Left ventricle myocardium superior (tissue), 1 donor: ENCODE data around the gene LRRC4B. TPM values are rescaled to one million over a fixed set of nuclear protein-coding genes. Genes with fewer than 3 reads are reported as not detected.
"Not testable (repeated sequence)": the region's sequence is repeated elsewhere in the genome, so short reads cannot be mapped to it uniquely, and the experiment has no call there.

Experiments used
- ATAC-seq: fragments of 200-7000 bp; cut with Tn5 transposase; one replicate; pipeline ENCODE4 v1.9.1; 2020; ENCODE audit warnings: mild to moderate bottlenecking, moderate library complexity
- DNase-seq: peaks from one replicate; pipeline ENCODE4 v3.0.0-alpha.2; 2020
- intact Hi-C: fragments of 100-400 bp; cut with micrococcal nuclease; formaldehyde crosslinking; loops from one replicate; pipeline ENCODE4 v1.11.0; 2022
- total RNA-seq: library from RNA; stranded (reverse); fragmentation: NEBNext Ultra II Directional; extraction: Animal tissue kit (Norgen Biotek cat#: 25700); gene quantifications from one replicate; pipeline ENCODE4 v1.2.1, GENCODE V29; 2021
- donor health status: DM: no; HTN: yes; CAD: no; lungs with severe emphysema.

LRRC4B gene
- total RNA-seq, 1 donor from 2014 or later = 0.62 TPM

DNA sequence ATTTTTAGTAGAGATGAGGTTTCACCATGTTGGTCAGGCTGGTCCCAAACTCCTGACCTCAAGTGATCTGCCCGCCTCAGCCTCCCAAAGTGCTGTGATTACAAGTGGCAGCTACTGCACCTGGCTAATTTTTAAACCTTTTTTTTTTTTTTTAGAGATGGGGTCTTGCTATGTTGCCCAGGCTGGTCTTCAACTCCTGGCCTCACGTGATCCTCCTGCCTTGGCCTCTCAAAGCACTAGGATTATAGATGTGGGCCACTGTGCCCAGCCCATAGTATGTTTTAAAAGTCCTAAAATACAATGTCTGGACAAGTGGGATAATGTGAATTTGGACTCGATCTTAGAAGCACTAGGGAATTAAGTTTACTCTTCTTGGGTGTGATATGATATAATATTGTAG lies 8.5 kb upstream of the LRRC4B start:
- intact Hi-C loops, DNase-seq, ATAC-seq: not testable (repeated sequence)

DNA sequence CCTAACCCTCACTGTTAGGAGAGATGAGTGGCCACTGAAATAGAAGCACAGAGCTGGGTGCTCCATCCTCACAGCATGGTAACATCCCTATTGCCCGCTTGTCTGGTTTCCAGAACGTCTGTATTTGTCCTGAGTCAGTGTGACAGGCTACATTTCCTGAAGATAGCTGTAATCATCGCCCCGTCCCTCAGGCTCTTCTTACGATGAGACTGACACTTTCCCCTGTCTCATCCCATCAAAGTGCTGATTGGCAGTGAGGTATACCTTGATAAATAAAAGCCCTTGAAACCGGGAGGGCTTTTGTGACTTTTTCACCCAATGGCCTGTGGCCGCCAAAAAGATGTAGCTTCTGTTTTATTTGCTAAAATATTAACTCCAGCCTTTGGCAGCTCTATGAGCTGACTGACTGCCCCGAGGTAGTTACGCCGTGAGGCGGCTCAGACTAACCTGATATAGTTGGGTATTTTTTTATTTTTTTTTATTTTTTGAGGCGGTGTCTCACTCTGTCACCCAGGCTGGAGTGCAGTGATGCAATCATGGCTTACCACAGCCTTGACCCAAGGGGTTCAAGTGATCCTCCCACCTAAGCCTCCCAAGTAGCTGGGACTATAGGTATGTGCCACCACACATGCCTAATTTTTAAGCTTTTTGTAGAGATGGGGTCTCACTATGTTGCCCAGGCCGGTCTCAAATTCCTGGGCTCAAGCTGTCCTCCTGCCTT lies 5.7 kb upstream of the LRRC4B start:
- intact Hi-C loops = no loop called here
- DNase-seq (no peak), ATAC-seq (no peak)

- intact Hi-C loops = no loop called here
These were observed 2.8 kb upstream of the LRRC4B start for GRCh38 chr19:50570997-50571396.

GRCh38 chr19:50569938-50570540 lies 1.8 kb upstream of the LRRC4B start:
- no peak for DNase-seq
- ATAC-seq = no peak
- intact Hi-C loops = no loop called here

More at GRCh38 chr19:50570997-50571396, 2.8 kb upstream of the LRRC4B start:
- DNase-seq = no peak
- no peak for ATAC-seq

- no peak for DNase-seq
- intact Hi-C loops = no loop called here
- ATAC-seq = no peak
These were observed 778 bp upstream of the LRRC4B start for GRCh38 chr19:50568728-50569698.

- DNase-seq (no peak), ATAC-seq (no peak)
- intact Hi-C loops = no loop called here
These were observed 988 bp downstream of the LRRC4B start for GRCh38 chr19:50567052-50567841.

DNA sequence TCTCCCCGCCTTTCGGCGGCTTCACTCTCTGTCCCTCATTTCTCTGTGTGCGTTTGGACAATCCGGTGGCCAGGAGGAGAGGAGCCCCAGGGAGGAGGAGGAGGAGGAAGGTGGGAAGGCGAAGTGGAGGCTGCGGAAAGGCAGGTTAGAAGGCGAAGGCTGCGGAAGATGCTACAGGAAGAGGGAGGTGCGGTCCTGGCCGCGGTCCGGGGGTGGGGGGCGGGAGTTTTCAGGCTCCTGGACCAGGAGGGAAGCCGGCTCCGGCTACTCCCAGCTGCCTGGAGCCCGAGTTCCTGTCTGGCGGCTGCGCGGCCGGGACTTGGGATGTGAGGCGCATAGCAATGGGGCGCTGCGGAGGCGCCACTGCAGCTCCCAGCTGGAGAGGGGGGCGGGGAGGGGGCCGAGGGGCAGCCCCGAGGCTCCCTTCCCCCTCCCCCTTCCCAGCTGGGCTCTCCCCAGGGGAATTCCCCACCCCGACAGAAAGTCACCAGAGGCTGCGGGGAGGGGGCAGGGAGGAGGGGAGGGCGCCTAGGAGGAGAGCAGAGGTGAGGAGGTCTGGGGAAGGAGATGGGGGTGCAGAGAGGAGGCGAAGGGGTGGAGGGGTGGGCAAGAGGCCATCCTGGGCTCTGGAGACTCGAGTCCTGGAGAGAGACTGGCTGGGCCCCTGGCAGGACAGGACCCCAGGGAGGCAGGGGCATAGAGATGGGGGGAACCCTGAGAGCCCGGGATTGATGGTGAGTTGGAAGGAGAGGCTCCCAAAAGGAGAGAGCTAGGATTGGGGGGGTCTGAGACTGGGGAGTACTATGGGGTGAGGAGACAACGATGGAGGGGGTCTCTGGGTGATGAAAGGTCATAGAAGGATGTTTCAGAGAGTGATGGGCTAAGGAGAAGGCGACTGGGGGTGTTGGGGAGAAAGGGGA lies 2.0 kb downstream of the LRRC4B start:
- intact Hi-C loops = no loop called here
- ATAC-seq (no peak), DNase-seq (no peak)

- no peak for ATAC-seq
- no peak for DNase-seq
- intact Hi-C loops = no loop called here
These were observed 3.8 kb downstream of the LRRC4B start for GRCh38 chr19:50564229-50565105.

- intact Hi-C loops = no loop called here
- DNase-seq (no peak), ATAC-seq (no peak)
These were observed 4.6 kb downstream of the LRRC4B start for GRCh38 chr19:50563597-50563996.

- intact Hi-C loops = no loop called here
- ATAC-seq (no peak), DNase-seq (no peak)
These were observed 5.2 kb downstream of the LRRC4B start for GRCh38 chr19:50562996-50563395.

DNA sequence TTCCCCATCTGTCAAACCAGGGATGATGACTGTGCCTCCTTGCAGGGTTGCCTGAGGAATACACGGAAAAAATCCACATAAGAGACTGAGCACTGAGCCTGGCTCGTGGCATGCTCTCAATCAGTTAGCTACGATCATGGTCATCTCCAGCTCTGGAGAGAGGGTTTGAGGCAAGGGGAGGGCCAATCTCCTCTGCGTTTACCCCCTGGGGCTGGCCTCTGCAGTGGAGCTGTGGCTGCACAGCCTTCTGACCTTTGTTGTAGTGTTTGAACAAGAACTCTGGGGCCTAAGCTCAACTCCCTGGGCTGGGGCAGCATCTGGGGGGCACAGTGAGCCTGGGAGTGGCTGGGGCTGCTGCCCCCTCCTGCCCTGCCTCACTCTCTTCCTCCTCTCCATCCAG lies 5.9 kb downstream of the LRRC4B start:
- no peak for DNase-seq
- intact Hi-C loops = no loop called here

DNA sequence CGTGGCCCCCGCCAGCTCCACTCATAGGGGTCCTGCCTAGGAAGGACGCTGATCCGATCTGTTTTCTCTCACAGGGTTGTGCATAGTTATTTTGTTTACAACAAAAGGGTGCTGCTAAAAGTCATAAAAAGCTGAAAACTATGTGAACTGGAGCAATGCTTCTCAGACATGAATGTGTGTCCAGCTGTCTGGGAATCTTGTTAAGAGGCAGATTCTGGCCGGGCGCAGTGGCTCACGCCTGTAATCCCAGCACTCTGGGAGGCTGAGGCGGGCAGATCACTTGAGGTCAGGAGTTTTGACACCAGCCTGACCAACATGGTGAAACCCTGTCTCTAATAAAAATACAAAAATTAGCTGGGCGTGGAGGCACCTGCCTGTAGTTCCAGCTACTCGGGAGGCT lies 8.6 kb downstream of the LRRC4B start:
- intact Hi-C loops = no loop called here
- ATAC-seq (no peak), DNase-seq (no peak)

More for the DNA sequence above, 5.9 kb downstream of the LRRC4B start:
- no peak for ATAC-seq

GRCh38 chr19:50558449-50558848 lies 9.8 kb downstream of the LRRC4B start:
- DNase-seq (no peak), ATAC-seq (no peak)
- intact Hi-C loops = no loop called here

DNA sequence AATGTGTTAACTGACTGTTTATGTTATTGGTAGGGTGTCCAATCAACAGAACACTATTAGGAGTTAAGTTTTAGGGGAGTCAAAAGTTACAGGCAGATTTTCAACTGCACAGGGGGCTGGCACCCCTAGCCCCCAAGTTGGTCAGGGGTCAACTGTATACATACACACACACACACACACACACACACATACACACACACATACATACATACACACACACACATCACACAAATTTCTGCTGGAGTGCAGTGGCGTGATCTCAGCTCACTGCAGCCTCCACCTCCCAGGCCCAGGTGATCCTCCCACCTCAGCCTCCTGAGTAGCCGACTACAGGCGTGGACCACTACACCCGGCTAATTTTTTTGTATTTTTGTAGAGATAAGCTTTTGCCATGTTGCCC lies 10.2 kb downstream of the LRRC4B start:
- intact Hi-C loops = no loop called here
- DNase-seq = no peak
- no peak for ATAC-seq

DNA sequence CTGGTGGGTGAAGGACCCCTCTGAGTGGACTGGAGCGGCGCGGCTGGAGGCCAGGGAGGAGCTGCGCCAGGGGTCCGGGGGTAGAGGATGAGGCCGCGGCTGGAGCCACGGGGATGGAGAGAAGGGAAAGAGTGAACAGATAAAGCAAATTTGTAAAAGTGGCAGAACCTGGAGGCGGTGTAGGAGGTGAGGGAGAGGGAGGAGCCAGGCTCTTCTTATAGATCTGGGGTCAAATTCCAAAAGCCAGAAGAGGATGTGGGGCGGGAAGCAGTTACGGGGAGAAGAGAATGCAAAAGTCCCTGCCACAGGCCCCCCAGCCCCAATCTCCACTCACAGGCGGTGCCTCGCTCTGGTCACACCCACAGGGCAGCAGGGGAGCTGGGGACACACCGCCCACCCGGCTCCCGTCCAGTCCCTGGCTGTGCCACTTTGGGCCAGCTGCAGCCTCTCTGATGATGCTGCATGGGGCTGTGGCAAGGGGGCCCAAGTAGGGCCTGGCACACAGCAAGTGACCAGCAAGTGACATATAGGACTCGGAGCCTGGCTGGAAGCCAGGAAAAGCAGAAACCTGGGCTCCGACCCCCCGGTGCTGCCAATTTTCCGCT lies 11.1 kb downstream of the LRRC4B start:
- ATAC-seq (no peak), DNase-seq (no peak)
- intact Hi-C loops = no loop called here

DNA sequence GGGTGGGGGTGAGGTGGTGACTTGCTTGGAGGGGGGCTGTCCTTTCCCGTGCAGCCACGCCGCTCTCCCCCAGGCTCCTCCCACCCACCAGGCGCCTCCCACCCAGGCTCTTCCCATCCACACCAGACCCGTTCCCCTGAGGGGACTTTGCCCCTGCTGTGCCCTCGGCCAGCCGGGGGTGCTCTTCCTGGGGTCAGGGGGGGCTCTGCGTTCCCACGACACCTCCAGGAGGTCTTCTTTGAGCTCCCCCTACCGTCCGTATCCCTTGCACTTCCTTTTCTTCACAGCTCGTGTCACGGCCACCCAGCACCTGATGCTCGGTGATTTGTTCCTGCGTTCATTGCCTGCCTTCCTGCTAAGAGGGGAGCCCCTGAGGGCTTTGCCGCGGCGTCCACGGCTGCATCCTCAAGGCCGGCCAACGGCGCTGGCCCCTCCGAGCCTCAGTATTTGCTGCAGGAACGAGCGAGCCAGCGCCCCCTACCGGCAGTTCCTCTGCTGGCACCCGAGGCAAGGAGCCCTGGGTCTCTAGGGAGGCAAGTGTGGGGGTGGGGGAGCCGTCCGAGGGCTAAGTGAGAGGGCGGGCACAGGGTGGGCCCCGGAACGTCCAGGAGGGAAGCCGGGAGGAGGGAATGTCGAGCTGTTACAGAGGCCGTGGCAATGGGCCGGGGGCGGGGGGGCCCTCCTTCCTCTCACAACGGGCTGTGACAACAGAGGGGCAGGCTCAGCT lies 11.8 kb downstream of the LRRC4B start:
- intact Hi-C loops = no loop called here
- ATAC-seq = peak; percentile 87
- DNase-seq = peak; percentile 89
